GM12874 (cell line): ENCODE measurements around the gene XXYLT1.

ENCODE experiments used
- CTCF ChIP-seq: IDR thresholded peaks from 2 replicates; pipeline ENCODE4 v1.5.1; 2011; ENCODE audit warnings: low read depth, mild to moderate bottlenecking, control low read depth, low read length, moderate library complexity; ENCODE audit not compliant: insufficient read depth

Gene XXYLT1

GRCh38 chr3:195251336-195252065, 19.5 kb downstream of the XXYLT1 start:
- no peak for TF ChIP-seq CTCF

GRCh38 chr3:195250473-195251251, 20.3 kb downstream of the XXYLT1 start:
- peak; percentile 40; the same call in 1 of the 2 replicates for TF ChIP-seq CTCF

- TF ChIP-seq CTCF: no peak
These were observed 21.0 kb downstream of the XXYLT1 start for GRCh38 chr3:195249858-195250464.

GRCh38 chr3:195249057-195249770, 21.7 kb downstream of the XXYLT1 start:
- TF ChIP-seq CTCF: no peak

- TF ChIP-seq CTCF: no peak
These were observed 22.7 kb downstream of the XXYLT1 start for GRCh38 chr3:195248281-195248680.

GRCh38 chr3:195247863-195248189, 23.1 kb downstream of the XXYLT1 start:
- TF ChIP-seq CTCF: no peak
